Breast epithelium (tissue), 4 donors: ENCODE results near the gene CNTNAP2. TPM values are rescaled to one million over a fixed set of nuclear protein-coding genes. Genes with fewer than 3 reads are reported as not detected.

Experiments
- DNase-seq, 2 donors: peaks; one replicate each; pipeline ENCODE4 v3.0.0-alpha.2; 2019; ENCODE audit warnings: low spot score in 2 of 2
- H3K27ac ChIP-seq, 2 donors: fragments of 200-600 bp; sonication (generic) in 1 of 2; one replicate each; pipeline ENCODE4 v1.5.1; 2016 to 2019; ENCODE audit warnings: mild to moderate bottlenecking in 1 of 2
- H3K27me3 ChIP-seq, 2 donors: fragments of 200-600 bp; sonication (generic) in 1 of 2; one replicate each; pipeline versions ENCODE4 v1.5.1 to v1.6.0; 2017 to 2019; ENCODE audit warnings: control low read depth in 1 of 2, mild to moderate bottlenecking in 1 of 2
- H3K36me3 ChIP-seq: fragments of 200-600 bp; one replicate; pipeline ENCODE4 v1.5.1; 2019
- H3K4me1 ChIP-seq, 2 donors: fragments of 200-600 bp; sonication (generic); one replicate each; pipeline ENCODE4 v1.5.1; 2016 to 2019; ENCODE audit warnings: control low read depth in 1 of 2
- H3K4me3 ChIP-seq, 3 donors: fragments of 200-600 bp; sonication (generic); 1 replicate in 2 of 3; 2 replicates in 1 of 3; pipeline ENCODE4 v1.5.1; 2016 to 2019; ENCODE audit warnings: mild to moderate bottlenecking in 3 of 3, moderate library complexity in 2 of 3
- H3K9me3 ChIP-seq, 2 donors: fragments of 200-600 bp; sonication (generic) in 1 of 2; one replicate each; pipeline ENCODE4 v1.5.1; 2016 to 2019; ENCODE audit warnings: control low read depth in 1 of 2
- CTCF ChIP-seq, 3 donors: fragments of 450-650 bp; IDR thresholded peaks; one replicate each; pipeline ENCODE4 v1.5.1; 2016 to 2017; ENCODE audit warnings: antibody characterized with exemption in 3 of 3, mild to moderate bottlenecking in 3 of 3, moderate library complexity in 3 of 3
- POLR2A ChIP-seq: fragments of 450-650 bp; IDR thresholded peaks from one replicate; pipeline ENCODE4 v1.6.1; 2016; ENCODE audit warnings: antibody characterized with exemption, mild to moderate bottlenecking, moderate library complexity
- POLR2AphosphoS5 ChIP-seq, 3 donors: sonication (generic); formaldehyde crosslinking; IDR thresholded peaks; one replicate each; pipeline ENCODE4 v1.6.1; 2017; ENCODE audit warnings: antibody characterized with exemption in 3 of 3
- intact Hi-C: fragments of 100-400 bp; cut with DNase I; formaldehyde crosslinking; loops from one replicate; pipeline ENCODE4 v1.15.1; 2023; ENCODE audit warnings: low total_unique reads
- total RNA-seq, 3 donors: library from RNA; depleted of rRNA; stranded (reverse); fragments of >200 nt; gene quantifications; one replicate each; pipeline ENCODE4 v1.1.0, GENCODE V29; 2016

CNTNAP2 gene
- total RNA-seq, 3 donors from 2014 or later = 0.29 to 0.66 TPM; not detected in 1

GRCh38 chr7:146387140-146387539 lies 270.5 kb downstream of the CNTNAP2 start:
- no peaks in the 10 kb centered on the region for H3K4me1 ChIP-seq
- no peak overlapping the region for H3K27ac ChIP-seq
- no peak overlapping the region for H3K4me3 ChIP-seq
- intact Hi-C loops = no loop called here
- TF ChIP-seq POLR2AphosphoS5 (IDR thresholded peaks at IDR 0.05) (no peak), CTCF (IDR thresholded peaks at IDR 0.05) (no peak), POLR2A (no peak)
- no peak for DNase-seq
- no peaks in the 10 kb centered on the region for H3K27me3 ChIP-seq
- H3K36me3 ChIP-seq = no peaks in the 10 kb centered on the region
- no peaks in the 10 kb centered on the region for H3K9me3 ChIP-seq

GRCh38 chr7:146388928-146389327 lies 272.3 kb downstream of the CNTNAP2 start:
- Histone ChIP-seq H3K27ac (no peak overlapping the region), H3K4me1 (no peaks in the 10 kb centered on the region), H3K36me3 (no peaks in the 10 kb centered on the region), H3K27me3 (no peaks in the 10 kb centered on the region), H3K9me3 (no peaks in the 10 kb centered on the region), H3K4me3 (no peak overlapping the region)
- TF ChIP-seq POLR2A (no peak), CTCF (IDR thresholded peaks at IDR 0.05) (no peak), POLR2AphosphoS5 (IDR thresholded peaks at IDR 0.05) (no peak)
- intact Hi-C loops = no loop called here
- no peak for DNase-seq

GRCh38 chr7:146393346-146393745 lies 276.7 kb downstream of the CNTNAP2 start:
- H3K36me3 ChIP-seq = no peaks in the 10 kb centered on the region
- DNase-seq = no peak
- no peak overlapping the region for H3K27ac ChIP-seq
- no peak overlapping the region for H3K4me3 ChIP-seq
- intact Hi-C loops = no loop called here
- H3K9me3 ChIP-seq = no peaks in the 10 kb centered on the region
- H3K4me1 ChIP-seq = no peaks in the 10 kb centered on the region
- no peak for TF ChIP-seq POLR2A
- TF ChIP-seq CTCF (IDR thresholded peaks at IDR 0.05) = no peak
- TF ChIP-seq POLR2AphosphoS5 (IDR thresholded peaks at IDR 0.05) = no peak
- H3K27me3 ChIP-seq = no peaks in the 10 kb centered on the region

- Histone ChIP-seq H3K4me1 (no peaks in the 10 kb centered on the region), H3K36me3 (no peaks in the 10 kb centered on the region), H3K9me3 (no peaks in the 10 kb centered on the region), H3K4me3 (no peak overlapping the region), H3K27ac (no peak overlapping the region), H3K27me3 (no peaks in the 10 kb centered on the region)
- intact Hi-C loops = no loop called here
- no peak for DNase-seq
- TF ChIP-seq POLR2AphosphoS5 (IDR thresholded peaks at IDR 0.05) (no peak), POLR2A (no peak), CTCF (IDR thresholded peaks at IDR 0.05) (no peak)
Measured at GRCh38 chr7:146397141-146397540, 280.5 kb downstream of the CNTNAP2 start.

GRCh38 chr7:146401939-146402338 lies 285.3 kb downstream of the CNTNAP2 start:
- DNase-seq = no peak
- H3K36me3 ChIP-seq = no peaks in the 10 kb centered on the region
- intact Hi-C loops = no loop called here
- TF ChIP-seq POLR2AphosphoS5 (IDR thresholded peaks at IDR 0.05) (no peak), POLR2A (no peak), CTCF (IDR thresholded peaks at IDR 0.05) (no peak)
- no peak overlapping the region for H3K27ac ChIP-seq
- no peak overlapping the region for H3K4me3 ChIP-seq
- H3K4me1 ChIP-seq = no peaks in the 10 kb centered on the region
- no peaks in the 10 kb centered on the region for H3K27me3 ChIP-seq
- H3K9me3 ChIP-seq = no peaks in the 10 kb centered on the region
